Stimulated activated naive B cell treated with anti-CD40 and anti-IgM and Interleukin-4, amounts not matched to agents 10 μg/mL and 1 μg/mL and 100 μg/mL, for 72 hours (primary cell): Measurements from ENCODE around the gene GPR6.
A peak's percentile ranks its signal among the peaks of the same experiment; 100 is the strongest.

Source experiments
- ATAC-seq, 2 donors: fragments of 150-1000 bp; cut with Tn5 transposase; replicated peaks; 2 replicates each; pipeline ENCODE4 v1.10.0; 2021; ENCODE audit warnings: moderate library complexity in 1 of 2
- DNase-seq: peaks from one replicate; pipeline ENCODE4 v3.0.0; 2021
- H3K27ac Mint-ChIP-seq: one replicate; pipeline ENCODE4 v1.8.0; 2022; ENCODE audit warnings: mild to moderate bottlenecking, mixed read lengths
- H3K27me3 Mint-ChIP-seq, 2 donors: one replicate each; pipeline ENCODE4 v1.8.0; 2022; ENCODE audit warnings: mixed read lengths in 2 of 2
- H3K36me3 Mint-ChIP-seq, 2 donors: one replicate each; pipeline ENCODE4 v1.8.0; 2022; ENCODE audit warnings: mixed read lengths in 2 of 2, mild to moderate bottlenecking in 1 of 2
- H3K4me1 Mint-ChIP-seq, 2 donors: one replicate each; pipeline ENCODE4 v1.8.0; 2022; ENCODE audit warnings: mixed read lengths in 2 of 2, mild to moderate bottlenecking in 1 of 2
- H3K4me3 Mint-ChIP-seq, 2 donors: one replicate each; pipeline ENCODE4 v1.8.0; 2022; ENCODE audit warnings: mild to moderate bottlenecking in 2 of 2, mixed read lengths in 2 of 2, moderate library complexity in 1 of 2
- H3K9me3 Mint-ChIP-seq, 2 donors: one replicate each; pipeline ENCODE4 v1.8.0; 2022; ENCODE audit warnings: mixed read lengths in 2 of 2, mild to moderate bottlenecking in 1 of 2

The GPR6 gene

GRCh38 chr6:109966299-109966698, 11.8 kb upstream of the GPR6 start:
- Mint-ChIP-seq H3K4me1 (peaks cover 5 to 9% of the 10 kb centered on the region in 2 donors), H3K4me3 (no peak overlapping the region), H3K27ac (no peak overlapping the region), H3K27me3 (peaks cover 9 to 16% of the 10 kb centered on the region in 2 donors), H3K36me3 (peaks cover 2 to 6% of the 10 kb centered on the region in 2 donors), H3K9me3 (peaks cover 2 to 4% of the 10 kb centered on the region in 2 donors)
- DNase-seq (no peak), ATAC-seq (no peak)

GRCh38 chr6:109977791-109978173, 329 bp upstream of the GPR6 start:
- Mint-ChIP-seq H3K27ac (no peak overlapping the region), H3K9me3 (peaks cover 0 to 7% of the 10 kb centered on the region in 2 donors)

GRCh38 chr6:109979033-109979921, 1.2 kb downstream of the GPR6 start:
- DNase-seq = no peak

More at GRCh38 chr6:109977791-109978173, 329 bp upstream of the GPR6 start:
- H3K27me3 Mint-ChIP-seq = peaks cover 49 to 82% of the 10 kb centered on the region in 2 donors
- peaks cover 2 to 3% of the 10 kb centered on the region in 2 donors for H3K36me3 Mint-ChIP-seq
- peaks cover 0 to 15% of the 10 kb centered on the region in 2 donors for H3K4me1 Mint-ChIP-seq
- no peak for DNase-seq
- no peak for ATAC-seq
- no peak overlapping the region for H3K4me3 Mint-ChIP-seq

GRCh38 chr6:109984410-109984809, 6.3 kb downstream of the GPR6 start:
- no peaks in the 10 kb centered on the region for H3K36me3 Mint-ChIP-seq
- no peak overlapping the region for H3K27ac Mint-ChIP-seq
- no peak overlapping the region for H3K4me3 Mint-ChIP-seq
- no peak for DNase-seq
- ATAC-seq = no peak
- no peaks in the 10 kb centered on the region for H3K4me1 Mint-ChIP-seq
- H3K27me3 Mint-ChIP-seq = peaks cover 32 to 58% of the 10 kb centered on the region in 2 donors
- peaks cover 0 to 6% of the 10 kb centered on the region in 2 donors for H3K9me3 Mint-ChIP-seq

More at GRCh38 chr6:109979033-109979921, 1.2 kb downstream of the GPR6 start:
- Mint-ChIP-seq H3K9me3 (peaks cover 0 to 7% of the 10 kb centered on the region in 2 donors), H3K4me1 (peaks cover 0 to 15% of the 10 kb centered on the region in 2 donors), H3K27ac (no peak overlapping the region), H3K27me3 (peaks cover 49 to 94% of the 10 kb centered on the region in 2 donors), H3K36me3 (peaks cover 2 to 3% of the 10 kb centered on the region in 2 donors), H3K4me3 (no peak overlapping the region)
- ATAC-seq = no peak

GRCh38 chr6:109987196-109987595, 9.1 kb downstream of the GPR6 start:
- peaks cover 0 to 3% of the 10 kb centered on the region in 2 donors for H3K9me3 Mint-ChIP-seq
- H3K27me3 Mint-ChIP-seq = peaks cover 23 to 31% of the 10 kb centered on the region in 2 donors
- DNase-seq = no peak
- no peak overlapping the region for H3K4me3 Mint-ChIP-seq
- no peaks in the 10 kb centered on the region for H3K4me1 Mint-ChIP-seq
- H3K36me3 Mint-ChIP-seq = no peaks in the 10 kb centered on the region
- no peak overlapping the region for H3K27ac Mint-ChIP-seq
- no peak for ATAC-seq

GRCh38 chr6:109991201-109992101, 13.3 kb downstream of the GPR6 start:
- DNase-seq (no peak), ATAC-seq (peak in 1 of 2 donors; percentile 47)
- peaks cover 13 to 14% of the 10 kb centered on the region in 2 donors for H3K27me3 Mint-ChIP-seq
- no peaks in the 10 kb centered on the region for H3K4me1 Mint-ChIP-seq
- H3K27ac Mint-ChIP-seq = no peak overlapping the region
- H3K9me3 Mint-ChIP-seq = peaks cover 0 to 6% of the 10 kb centered on the region in 2 donors
- H3K4me3 Mint-ChIP-seq = no peak overlapping the region
- H3K36me3 Mint-ChIP-seq = no peaks in the 10 kb centered on the region

GRCh38 chr6:109998159-109998785, 20.2 kb downstream of the GPR6 start:
- H3K27ac Mint-ChIP-seq = no peak overlapping the region
- H3K27me3 Mint-ChIP-seq = peaks cover 23 to 28% of the 10 kb centered on the region in 2 donors
- peaks cover 6 to 10% of the 10 kb centered on the region in 2 donors for H3K9me3 Mint-ChIP-seq
- ATAC-seq (no peak), DNase-seq (no peak)
- H3K4me3 Mint-ChIP-seq = no peak overlapping the region
- peaks cover 0 to 5% of the 10 kb centered on the region in 2 donors for H3K4me1 Mint-ChIP-seq
- peaks cover 2 to 4% of the 10 kb centered on the region in 2 donors for H3K36me3 Mint-ChIP-seq

GRCh38 chr6:109999740-110000139, 21.6 kb downstream of the GPR6 start:
- peaks cover 0 to 5% of the 10 kb centered on the region in 2 donors for H3K4me1 Mint-ChIP-seq
- DNase-seq (no peak), ATAC-seq (no peak)
- peaks cover 30 to 40% of the 10 kb centered on the region in 2 donors for H3K27me3 Mint-ChIP-seq
- peaks cover 2 to 4% of the 10 kb centered on the region in 2 donors for H3K36me3 Mint-ChIP-seq
- peaks cover 6 to 10% of the 10 kb centered on the region in 2 donors for H3K9me3 Mint-ChIP-seq
- H3K27ac Mint-ChIP-seq = peak overlapping the region; percentile 14
- H3K4me3 Mint-ChIP-seq = no peak overlapping the region

GRCh38 chr6:110002676-110003075, 24.6 kb downstream of the GPR6 start:
- Mint-ChIP-seq H3K36me3 (peaks cover 2 to 4% of the 10 kb centered on the region in 2 donors), H3K4me3 (no peak overlapping the region), H3K27ac (no peak overlapping the region), H3K27me3 (peaks cover 27 to 36% of the 10 kb centered on the region in 2 donors), H3K9me3 (peaks cover 6 to 10% of the 10 kb centered on the region in 2 donors), H3K4me1 (peaks cover 0 to 5% of the 10 kb centered on the region in 2 donors)
- DNase-seq (no peak), ATAC-seq (no peak)

GRCh38 chr6:110013386-110013785, 35.3 kb downstream of the GPR6 start:
- DNase-seq (no peak), ATAC-seq (no peak)
- Mint-ChIP-seq H3K4me3 (no peak overlapping the region), H3K36me3 (peaks cover 4 to 7% of the 10 kb centered on the region in 2 donors), H3K27me3 (peaks cover 4 to 16% of the 10 kb centered on the region in 2 donors), H3K27ac (no peak overlapping the region), H3K4me1 (no peaks in the 10 kb centered on the region), H3K9me3 (peaks cover 7 to 13% of the 10 kb centered on the region in 2 donors)

GRCh38 chr6:110015206-110015605, 37.1 kb downstream of the GPR6 start:
- DNase-seq (no peak), ATAC-seq (no peak)
- Mint-ChIP-seq H3K9me3 (peaks cover 7 to 13% of the 10 kb centered on the region in 2 donors), H3K4me1 (peaks cover 0 to under 1% of the 10 kb centered on the region in 2 donors), H3K27me3 (peaks cover 4 to 16% of the 10 kb centered on the region in 2 donors), H3K4me3 (no peak overlapping the region), H3K27ac (no peak overlapping the region), H3K36me3 (peaks cover 4 to 7% of the 10 kb centered on the region in 2 donors)

- Mint-ChIP-seq H3K4me3 (no peak overlapping the region), H3K27ac (no peak overlapping the region), H3K36me3 (no peaks in the 10 kb centered on the region), H3K4me1 (peaks cover 7 to 15% of the 10 kb centered on the region in 2 donors), H3K27me3 (peaks cover 4 to 10% of the 10 kb centered on the region in 2 donors), H3K9me3 (peaks cover under 1% of the 10 kb centered on the region in 2 donors)
- ATAC-seq (no peak), DNase-seq (no peak)
Observed at GRCh38 chr6:110017306-110017705, 39.2 kb downstream of the GPR6 start.

GRCh38 chr6:110017946-110018345, 39.8 kb downstream of the GPR6 start:
- no peaks in the 10 kb centered on the region for H3K9me3 Mint-ChIP-seq
- no peak for DNase-seq
- no peak overlapping the region for H3K4me3 Mint-ChIP-seq
- peaks cover 7 to 15% of the 10 kb centered on the region in 2 donors for H3K4me1 Mint-ChIP-seq
- no peak overlapping the region for H3K27ac Mint-ChIP-seq
- peaks cover 4 to 9% of the 10 kb centered on the region in 2 donors for H3K27me3 Mint-ChIP-seq
- no peak for ATAC-seq
- H3K36me3 Mint-ChIP-seq = no peaks in the 10 kb centered on the region
